HEK293 (cell line): ENCODE results near the gene CDK6.

Experiments
- CTCF ChIA-PET: fragments of 350-600 bp; formaldehyde crosslinking; extraction: SDS; loops from one replicate; lab custom pipeline; 2021; ENCODE audit warnings: antibody characterized with exemption; lab: Yijun Ruan, JAX
- POLR2A ChIA-PET: fragments of 300-600 bp; formaldehyde crosslinking; extraction: SDS; loops from one replicate; lab custom pipeline; 2020; ENCODE audit warnings: antibody characterized with exemption, inconsistent platforms; lab: Yijun Ruan, JAX
- H3K27ac ChIP-seq: fragments of 200-500 bp; sonication (Bioruptor generic); 2 replicates; pipeline ENCODE4 v1.5.1; 2014; ENCODE audit warnings: low read depth, low read length, control low read depth, inconsistent platforms; ENCODE audit errors: extremely low read depth
- H3K36me3 ChIP-seq, 2 experiments: fragments of 200-500 bp in 1 of 2; sonication (Bioruptor generic) in 1 of 2; 1 replicate in 1 of 2; 2 replicates in 1 of 2; pipeline ENCODE4 v1.5.1; 2014 to 2017; ENCODE audit warnings: inconsistent platforms in 2 of 2, low read length in 2 of 2; ENCODE audit not compliant: control insufficient read depth in 2 of 2, insufficient read depth in 1 of 2
- H3K4me1 ChIP-seq: fragments of 200-500 bp; sonication (Bioruptor generic); 2 replicates; pipeline ENCODE4 v1.5.1; 2014; ENCODE audit warnings: mild to moderate bottlenecking, low read length, inconsistent platforms; ENCODE audit not compliant: control insufficient read depth, insufficient read depth
- H3K4me3 ChIP-seq: 2 replicates; pipeline ENCODE4 v1.5.1; 2011; ENCODE audit warnings: low read depth, mild to moderate bottlenecking, control low read depth, low read length, moderate library complexity
- H3K9me3 ChIP-seq: fragments of 200-500 bp; sonication (Bioruptor generic); 2 replicates; pipeline ENCODE4 v1.5.1; 2014; ENCODE audit warnings: low read depth, low read length, inconsistent platforms; ENCODE audit not compliant: control insufficient read depth, insufficient read depth
- AEBP2 ChIP-seq: fragments of 450-650 bp; formaldehyde crosslinking; IDR thresholded peaks from 2 replicates; pipeline ENCODE4 v1.5.1; 2016; ENCODE audit warnings: missing biosample characterization, missing genetic modification characterization, borderline replicate concordance
- HOXD13 ChIP-seq: sonication (generic); formaldehyde crosslinking; IDR thresholded peaks from 2 replicates; pipeline ENCODE4 v1.8.0; 2022; ENCODE audit warnings: missing genetic modification reagents, borderline replicate concordance
- MEIS1 ChIP-seq: sonication (generic); formaldehyde crosslinking; IDR thresholded peaks from 2 replicates; pipeline ENCODE4 v1.8.1; 2022; ENCODE audit warnings: missing genetic modification reagents, mild to moderate bottlenecking, borderline replicate concordance
- OVOL3 ChIP-seq: fragments of 450-650 bp; formaldehyde crosslinking; IDR thresholded peaks from 2 replicates; pipeline ENCODE4 v1.5.1; 2016; ENCODE audit warnings: missing biosample characterization, missing genetic modification characterization
- SETDB1 ChIP-seq: IDR thresholded peaks from one replicate; pipeline ENCODE4 v1.6.1; 2017; ENCODE audit warnings: mild to moderate bottlenecking, low read length, moderate library complexity, mixed read lengths; ENCODE audit not compliant: insufficient read length
- SP7 ChIP-seq: fragments of 450-650 bp; formaldehyde crosslinking; IDR thresholded peaks from 2 replicates; pipeline ENCODE4 v1.5.1; 2016; ENCODE audit warnings: missing biosample characterization, missing genetic modification characterization
- TSHZ1 ChIP-seq: fragments of 450-650 bp; formaldehyde crosslinking; IDR thresholded peaks from 2 replicates; pipeline ENCODE4 v1.5.1; 2016; ENCODE audit warnings: missing biosample characterization, missing genetic modification characterization, borderline replicate concordance
- ZBTB20 ChIP-seq: fragments of 450-650 bp; formaldehyde crosslinking; IDR thresholded peaks from 2 replicates; pipeline ENCODE4 v1.5.1; 2016; ENCODE audit warnings: missing biosample characterization, missing genetic modification characterization
- ZNF16 ChIP-seq: fragments of 450-650 bp; formaldehyde crosslinking; IDR thresholded peaks from 2 replicates; pipeline ENCODE4 v1.5.1; 2016; ENCODE audit warnings: low read depth, missing biosample characterization, missing genetic modification characterization
- ZNF175 ChIP-seq: fragments of 450-650 bp; formaldehyde crosslinking; IDR thresholded peaks from 2 replicates; pipeline ENCODE4 v1.5.1; 2016; ENCODE audit warnings: missing biosample characterization, missing genetic modification characterization
- ZNF2 ChIP-seq: fragments of 450-650 bp; formaldehyde crosslinking; IDR thresholded peaks from 2 replicates; pipeline ENCODE4 v1.5.1; 2016; ENCODE audit warnings: missing biosample characterization, missing genetic modification characterization
- ZNF211 ChIP-seq: fragments of 450-650 bp; formaldehyde crosslinking; IDR thresholded peaks from 2 replicates; pipeline ENCODE4 v1.5.1; 2016; ENCODE audit warnings: low read depth, missing biosample characterization, missing genetic modification characterization
- ZNF214 ChIP-seq: fragments of 450-650 bp; formaldehyde crosslinking; IDR thresholded peaks from 2 replicates; pipeline ENCODE4 v1.5.1; 2017; ENCODE audit warnings: missing biosample characterization, mild to moderate bottlenecking, missing genetic modification characterization, borderline replicate concordance
- ZNF239 ChIP-seq: fragments of 450-650 bp; formaldehyde crosslinking; IDR thresholded peaks from 2 replicates; pipeline ENCODE4 v1.5.1; 2016; ENCODE audit warnings: missing biosample characterization, missing genetic modification characterization
- ZNF366 ChIP-seq: fragments of 450-650 bp; formaldehyde crosslinking; conservative IDR thresholded peaks from 2 replicates; pipeline ENCODE4 v1.5.1; 2016; ENCODE audit warnings: missing biosample characterization, missing genetic modification characterization
- ZNF433 ChIP-seq: fragments of 450-650 bp; formaldehyde crosslinking; IDR thresholded peaks from 2 replicates; pipeline ENCODE4 v1.5.1; 2016; ENCODE audit warnings: missing biosample characterization, missing genetic modification characterization, low read depth
- ZNF610 ChIP-seq: fragments of 450-650 bp; formaldehyde crosslinking; IDR thresholded peaks from 2 replicates; pipeline ENCODE4 v1.5.1; 2016; ENCODE audit warnings: missing biosample characterization, missing genetic modification characterization, borderline replicate concordance
- ZNF707 ChIP-seq: fragments of 450-650 bp; formaldehyde crosslinking; IDR thresholded peaks from 2 replicates; pipeline ENCODE4 v1.5.1; 2016; ENCODE audit warnings: missing biosample characterization, missing genetic modification characterization
- ZNF785 ChIP-seq: fragments of 450-650 bp; formaldehyde crosslinking; IDR thresholded peaks from 2 replicates; pipeline ENCODE4 v1.5.1; 2016; ENCODE audit warnings: missing biosample characterization, missing genetic modification characterization
- TF ChIP-seq, protein P1 (sequence below): fragments of 450-650 bp; formaldehyde crosslinking; IDR thresholded peaks from 2 replicates; pipeline ENCODE4 v1.5.1; 2016; ENCODE audit warnings: missing biosample characterization, missing genetic modification characterization
- TF ChIP-seq, protein P2 (sequence below): fragments of 450-650 bp; formaldehyde crosslinking; IDR thresholded peaks from 2 replicates; pipeline ENCODE4 v1.5.1; 2016; ENCODE audit warnings: missing biosample characterization, missing genetic modification characterization

The CDK6 gene

DNA sequence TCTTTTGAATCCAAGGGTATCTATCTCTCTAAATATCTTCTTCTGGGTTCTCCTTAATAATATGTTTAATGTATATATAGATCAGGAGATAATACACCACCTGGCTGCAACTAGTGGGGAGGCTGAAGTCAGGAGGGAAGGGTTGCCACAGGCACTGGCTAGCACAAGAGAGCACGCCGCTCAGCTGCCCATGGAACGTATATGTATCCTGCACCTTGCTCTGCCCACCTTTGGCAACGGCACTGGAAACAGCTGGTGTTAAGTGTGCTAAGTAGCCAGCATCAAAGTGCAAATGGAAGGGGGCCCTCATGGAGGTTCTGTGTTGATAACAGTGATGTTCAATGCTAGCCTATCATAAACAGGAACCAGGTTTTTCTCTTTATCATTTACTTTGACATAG, 196.4 kb downstream of the CDK6 start (continued):
- no peak for TF ChIP-seq TSHZ1
- TF ChIP-seq ZNF433: no peak
- no peak for TF ChIP-seq SETDB1
- TF ChIP-seq OVOL3: no peak

- Histone ChIP-seq H3K9me3 (no peaks in the 10 kb centered on the region), H3K36me3 (no peaks in the 10 kb centered on the region), H3K4me1 (peaks cover 9% of the 10 kb centered on the region)
- ChIA-PET CTCF (no interaction called here), POLR2A (no interaction called here)
- TF ChIP-seq, protein P1, sequence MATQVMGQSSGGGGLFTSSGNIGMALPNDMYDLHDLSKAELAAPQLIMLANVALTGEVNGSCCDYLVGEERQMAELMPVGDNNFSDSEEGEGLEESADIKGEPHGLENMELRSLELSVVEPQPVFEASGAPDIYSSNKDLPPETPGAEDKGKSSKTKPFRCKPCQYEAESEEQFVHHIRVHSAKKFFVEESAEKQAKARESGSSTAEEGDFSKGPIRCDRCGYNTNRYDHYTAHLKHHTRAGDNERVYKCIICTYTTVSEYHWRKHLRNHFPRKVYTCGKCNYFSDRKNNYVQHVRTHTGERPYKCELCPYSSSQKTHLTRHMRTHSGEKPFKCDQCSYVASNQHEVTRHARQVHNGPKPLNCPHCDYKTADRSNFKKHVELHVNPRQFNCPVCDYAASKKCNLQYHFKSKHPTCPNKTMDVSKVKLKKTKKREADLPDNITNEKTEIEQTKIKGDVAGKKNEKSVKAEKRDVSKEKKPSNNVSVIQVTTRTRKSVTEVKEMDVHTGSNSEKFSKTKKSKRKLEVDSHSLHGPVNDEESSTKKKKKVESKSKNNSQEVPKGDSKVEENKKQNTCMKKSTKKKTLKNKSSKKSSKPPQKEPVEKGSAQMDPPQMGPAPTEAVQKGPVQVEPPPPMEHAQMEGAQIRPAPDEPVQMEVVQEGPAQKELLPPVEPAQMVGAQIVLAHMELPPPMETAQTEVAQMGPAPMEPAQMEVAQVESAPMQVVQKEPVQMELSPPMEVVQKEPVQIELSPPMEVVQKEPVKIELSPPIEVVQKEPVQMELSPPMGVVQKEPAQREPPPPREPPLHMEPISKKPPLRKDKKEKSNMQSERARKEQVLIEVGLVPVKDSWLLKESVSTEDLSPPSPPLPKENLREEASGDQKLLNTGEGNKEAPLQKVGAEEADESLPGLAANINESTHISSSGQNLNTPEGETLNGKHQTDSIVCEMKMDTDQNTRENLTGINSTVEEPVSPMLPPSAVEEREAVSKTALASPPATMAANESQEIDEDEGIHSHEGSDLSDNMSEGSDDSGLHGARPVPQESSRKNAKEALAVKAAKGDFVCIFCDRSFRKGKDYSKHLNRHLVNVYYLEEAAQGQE: no peak
- TF ChIP-seq MEIS1 (CRISPR knock-in tag) (no peak), ZNF366 (tag by site-specific recombination) (no peak), ZNF16 (tag by site-specific recombination) (no peak), ZNF214 (no peak), ZBTB20 (no peak), ZNF707 (tag by site-specific recombination) (no peak), ZNF785 (tag by site-specific recombination) (no peak), ZNF2 (tag by site-specific recombination) (no peak), ZNF610 (tag by site-specific recombination) (no peak), ZNF211 (tag by site-specific recombination) (no peak), TSHZ1 (no peak), SP7 (no peak), SETDB1 (no peak), AEBP2 (tag by site-specific recombination) (no peak), ZNF175 (tag by site-specific recombination) (no peak), ZNF239 (no peak), HOXD13 (CRISPR knock-in tag) (no peak)
- TF ChIP-seq, protein P2, sequence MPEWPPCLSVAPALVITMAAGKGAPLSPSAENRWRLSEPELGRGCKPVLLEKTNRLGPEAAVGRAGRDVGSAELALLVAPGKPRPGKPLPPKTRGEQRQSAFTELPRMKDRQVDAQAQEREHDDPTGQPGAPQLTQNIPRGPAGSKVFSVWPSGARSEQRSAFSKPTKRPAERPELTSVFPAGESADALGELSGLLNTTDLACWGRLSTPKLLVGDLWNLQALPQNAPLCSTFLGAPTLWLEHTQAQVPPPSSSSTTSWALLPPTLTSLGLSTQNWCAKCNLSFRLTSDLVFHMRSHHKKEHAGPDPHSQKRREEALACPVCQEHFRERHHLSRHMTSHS (tag by site-specific recombination): no peak
- TF ChIP-seq, all 188 proteins: peak for 0
- Histone ChIP-seq H3K27ac (no peak overlapping the region), H3K4me3 (no peak overlapping the region)
Observed at GRCh38 chr7:92639213-92639896, 197.0 kb downstream of the CDK6 start.
